K562 treated with DMSO at 1 percent for 12 hours (cell line): ENCODE data around the gene CMTM5. TPM values are rescaled to one million over a fixed set of nuclear protein-coding genes. Genes with fewer than 3 reads are reported as not detected.

Experiments
- total RNA-seq: library from RNA; unstranded; fragments of 300-600 nt; gene quantifications from 2 replicates; pipeline ENCODE4 v1.2.3, GENCODE V29; 2022; ENCODE audit not compliant: insufficient read depth

CMTM5 gene, protein sequence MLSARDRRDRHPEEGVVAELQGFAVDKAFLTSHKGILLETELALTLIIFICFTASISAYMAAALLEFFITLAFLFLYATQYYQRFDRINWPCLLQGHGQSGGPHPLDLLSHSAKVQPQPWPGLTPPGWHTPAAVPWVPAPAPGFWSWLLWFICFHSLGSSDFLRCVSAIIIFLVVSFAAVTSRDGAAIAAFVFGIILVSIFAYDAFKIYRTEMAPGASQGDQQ
- not detected in 2 replicates for total RNA-seq

DNA sequence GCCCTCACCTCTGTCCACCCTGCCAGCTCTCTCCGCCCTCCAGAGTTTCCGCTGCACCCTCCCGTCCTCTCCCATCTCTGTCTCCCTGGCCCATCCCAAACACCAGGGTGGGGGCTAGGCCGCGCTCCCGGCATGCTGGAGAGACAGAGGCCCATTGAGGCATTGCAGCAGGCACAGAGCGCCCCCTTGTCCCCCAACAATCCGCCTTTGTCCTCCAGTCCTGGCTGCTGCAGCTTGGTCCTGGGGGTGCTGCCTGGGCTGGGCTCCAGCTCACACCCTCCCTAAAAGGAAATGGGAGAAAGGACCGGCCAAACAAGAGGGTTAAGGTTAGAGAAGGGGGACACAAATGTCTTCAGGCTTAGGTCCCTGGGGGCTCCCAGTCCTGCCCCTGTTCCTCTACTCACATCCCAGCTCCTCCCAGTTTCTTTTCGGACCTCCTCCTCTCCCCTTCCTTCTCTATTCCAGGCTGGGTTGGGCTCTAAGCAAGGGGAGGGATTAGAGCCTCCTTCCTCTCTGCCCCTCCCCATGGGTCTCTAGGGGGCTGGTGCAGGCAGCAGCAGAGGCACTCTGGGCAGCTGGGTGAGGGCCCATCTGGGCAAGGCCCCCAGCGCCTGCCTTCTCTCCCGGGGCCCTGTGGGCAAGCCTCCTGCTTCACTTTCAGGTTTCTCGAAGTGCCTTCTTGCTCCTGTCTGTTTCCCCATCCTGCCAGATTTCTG, at the start of gene CMTM5:
Gene CMTM5 (plus strand): TSS at position 565 of the 716 bp plus-strand sequence. CDS start 206 bp downstream, outside the sequence.

DNA sequence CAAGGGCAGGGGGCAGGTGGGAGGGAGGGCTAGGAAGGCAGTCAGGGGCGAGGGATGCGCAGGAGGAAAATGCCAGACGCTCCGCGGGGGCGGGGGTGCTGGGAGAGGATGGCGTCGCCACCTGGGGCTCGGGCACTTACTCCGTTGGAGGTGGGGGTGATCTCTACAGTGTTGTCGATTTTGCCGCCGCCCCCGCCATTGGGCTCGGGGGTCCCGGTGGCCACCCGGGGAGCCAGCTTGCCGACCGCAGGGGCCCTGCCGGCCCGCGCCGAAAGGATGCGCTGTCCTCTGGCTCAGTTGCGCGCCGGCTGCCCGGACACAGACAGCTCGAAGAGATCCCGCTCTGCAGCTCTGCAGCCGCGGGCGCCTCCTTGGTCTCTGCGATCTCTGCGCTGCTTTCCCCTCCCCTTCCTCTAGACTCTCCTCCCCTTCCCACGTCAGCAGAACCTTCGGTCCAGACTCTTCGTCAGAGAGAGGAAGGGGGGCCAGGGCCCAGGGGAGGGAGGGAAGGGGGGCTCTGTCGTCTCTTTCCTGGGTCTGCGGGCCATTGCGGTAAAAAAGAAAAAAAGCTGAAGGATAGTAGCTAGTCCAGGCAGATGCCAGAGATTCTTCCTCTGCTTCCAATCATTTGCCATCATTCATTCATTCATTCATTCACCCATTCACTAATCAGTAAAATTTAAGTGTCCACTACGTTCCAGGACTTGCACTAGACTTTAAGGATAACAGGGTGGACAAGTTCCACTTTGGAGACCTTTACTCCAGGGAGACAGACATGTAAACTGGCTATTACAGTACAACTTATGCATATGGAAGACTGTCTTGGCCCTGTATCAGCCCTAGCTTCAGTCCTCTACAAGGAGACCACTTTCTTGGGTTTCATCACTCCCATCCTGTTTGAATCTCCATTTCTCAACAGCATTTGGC, 24.1 kb upstream of the CMTM5 start, which contains the start of gene SLC22A17:
Gene SLC22A17 (minus strand): TSS at position 382 of the 927 bp plus-strand sequence.

DNA sequence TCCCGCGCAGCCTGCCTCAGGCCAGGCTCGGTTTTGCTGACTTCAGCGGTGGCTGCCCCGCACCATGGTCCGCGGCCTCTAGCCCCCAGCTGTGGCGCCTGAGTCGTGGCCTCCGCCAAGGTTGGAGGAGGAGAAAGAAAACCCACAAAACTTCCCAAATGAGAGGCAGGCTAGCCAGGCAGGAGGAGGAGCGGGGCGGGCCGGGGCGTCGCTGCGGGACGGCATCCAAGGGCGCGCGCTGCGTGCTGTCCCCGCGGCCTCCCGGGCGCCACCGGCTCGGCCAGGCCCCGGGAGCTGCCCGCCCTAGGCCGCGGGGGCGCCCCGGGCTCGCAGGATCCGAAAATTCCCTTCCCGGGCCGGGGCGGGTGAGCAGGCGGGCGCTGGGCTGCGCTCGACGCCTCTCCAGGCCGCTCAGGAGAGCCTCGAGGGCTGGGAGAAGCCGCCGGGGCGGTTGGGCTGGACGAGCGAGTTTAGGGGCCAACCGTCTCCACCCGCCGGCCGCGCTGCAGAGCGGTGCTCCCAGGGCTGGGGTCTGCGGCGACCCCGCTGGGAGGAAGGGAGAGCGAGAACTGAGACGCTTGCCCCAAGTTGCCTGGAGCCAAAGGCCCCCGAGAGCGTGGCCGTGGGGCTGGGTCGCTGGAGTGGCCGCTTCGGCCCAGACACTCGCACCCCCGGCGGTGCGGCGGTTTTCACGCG, 11.7 kb upstream of the CMTM5 start, which contains the start of gene EFS:
Gene EFS (minus strand): TSS at position 137 of the 696 bp plus-strand sequence. CDS start 147 bp downstream, outside the sequence.

DNA sequence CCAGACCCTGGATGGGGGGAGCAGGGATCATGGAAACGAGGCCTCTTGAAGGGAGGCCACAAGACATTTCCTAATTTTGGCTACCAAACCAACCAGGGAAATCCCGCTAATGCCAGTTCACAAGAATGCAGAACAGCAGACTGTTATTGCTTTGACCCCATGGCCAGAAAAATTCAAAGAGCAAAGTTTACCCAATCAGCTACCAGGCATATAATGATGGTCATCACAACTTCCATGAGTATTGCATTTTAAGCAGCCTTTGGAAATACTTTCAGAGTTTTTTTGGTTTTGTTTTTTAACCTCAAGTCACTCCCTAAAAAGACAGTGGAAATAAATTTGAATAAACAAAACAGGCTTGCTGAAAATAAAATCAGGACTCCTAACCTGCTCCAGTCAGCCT, 4.3 kb upstream of the CMTM5 start, which contains the start of gene IL25:
Gene IL25 (plus strand): TSS at position 301 of the 400 bp plus-strand sequence.

DNA sequence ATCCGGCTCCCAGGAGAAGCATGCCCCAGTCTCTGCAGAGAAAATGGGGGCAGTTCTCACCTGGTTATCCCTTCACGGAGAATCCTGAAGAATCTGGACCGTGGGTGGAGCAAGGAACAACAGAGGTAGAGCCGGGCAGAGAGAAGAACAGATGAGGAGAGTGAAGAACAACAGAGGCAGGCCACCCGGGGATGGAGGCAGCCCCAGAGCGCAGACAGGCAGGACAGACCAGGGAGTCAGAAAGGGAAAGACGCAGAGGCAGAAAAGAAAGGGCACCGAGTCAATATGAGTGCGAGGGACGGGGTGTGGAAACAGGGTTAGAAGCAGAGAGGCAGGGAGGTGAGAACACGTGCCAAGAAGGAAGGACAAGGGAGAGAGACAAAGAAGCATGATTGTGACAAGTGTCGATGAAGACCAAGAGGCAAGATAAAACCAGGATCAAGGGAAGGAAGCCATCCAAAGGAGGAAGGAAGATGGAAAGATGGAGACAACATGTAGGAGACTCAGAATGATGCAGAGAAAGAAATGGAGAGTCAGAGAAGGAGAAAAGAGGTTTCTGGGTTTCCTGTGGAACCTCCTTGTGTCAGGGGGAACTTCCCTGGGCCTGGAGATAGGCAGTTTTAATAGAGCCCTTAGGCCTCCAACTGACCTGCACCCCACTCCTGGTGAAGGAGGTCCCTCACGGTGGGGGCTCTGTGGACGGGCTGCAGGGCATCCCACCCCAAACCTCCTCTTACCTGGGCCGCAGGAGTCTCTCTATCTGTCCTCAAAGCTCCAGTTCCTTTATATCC, 30.9 kb downstream of the CMTM5 start, which contains the start of gene MYH6:
Gene MYH6 (minus strand): TSS at position 758 of the 791 bp plus-strand sequence. CDS start 1,050 bp downstream, outside the sequence.

Other genes with a start within 250 kb of the CMTM5 start
- gene SLC7A8, start 193.4 kb upstream of the CMTM5 start, total RNA-seq, result 1.3 and 8.0 TPM in 2 replicates
- not detected in 2 replicates for gene RNF212B, start 139.1 kb upstream of the CMTM5 start, total RNA-seq
- gene HOMEZ, start 90.9 kb upstream of the CMTM5 start, total RNA-seq, result 6.4 and 12.9 TPM in 2 replicates
- gene PPP1R3E, start 74.2 kb upstream of the CMTM5 start, total RNA-seq, result 5.4 and 15.6 TPM in 2 replicates
- 16.4 and 24.2 TPM in 2 replicates for gene BCL2L2, start 70.2 kb upstream of the CMTM5 start, total RNA-seq
- 78.5 and 118 TPM in 2 replicates for gene PABPN1, start 55.6 kb upstream of the CMTM5 start, total RNA-seq
- gene SLC22A17, start 24.2 kb upstream of the CMTM5 start, total RNA-seq, result 0.28 and 0.58 TPM in 2 replicates
- not detected in 2 replicates for gene EFS, start 11.9 kb upstream of the CMTM5 start, total RNA-seq
- gene IL25, start 4.2 kb upstream of the CMTM5 start, total RNA-seq, result not detected in 2 replicates
- gene MYH6, start 31.2 kb downstream of the CMTM5 start, total RNA-seq, result not detected in 2 replicates
- gene MYH7, start 58.6 kb downstream of the CMTM5 start, total RNA-seq, result not detected in 2 replicates
- gene NGDN, start 92.7 kb downstream of the CMTM5 start, total RNA-seq, result 30.4 and 33.4 TPM in 2 replicates
- not detected in 2 replicates for gene ZFHX2, start 174.7 kb downstream of the CMTM5 start, total RNA-seq
- 1.8 and 3.7 TPM in 2 replicates for gene THTPA, start 179.2 kb downstream of the CMTM5 start, total RNA-seq
- 22.8 and 54.3 TPM in 2 replicates for gene AP1G2, start 190.7 kb downstream of the CMTM5 start, total RNA-seq
- gene JPH4, start 201.7 kb downstream of the CMTM5 start, total RNA-seq, result 0.23 TPM in 1 of 2 replicates, not detected in the other